Central memory CD8-positive, alpha-beta T cell (primary cell): Measurements from ENCODE around the gene ZNF423.

Experiments
- ATAC-seq: fragments of 150-1000 bp; cut with Tn5 transposase; replicated peaks from 2 replicates; pipeline ENCODE4 v1.10.0; 2022; ENCODE audit warnings: mild to moderate bottlenecking, moderate FRiP score, moderate number of reproducible peaks; ENCODE audit not compliant: poor library complexity, severe bottlenecking; ENCODE audit errors: extremely low read depth
- DNase-seq, 2 donors: peaks; one replicate each; pipeline ENCODE4 v3.0.0; 2021; ENCODE audit warnings: low spot score in 2 of 2
- H3K27ac Mint-ChIP-seq: one replicate; pipeline ENCODE4 v1.8.0; 2022; ENCODE audit warnings: low read depth, mild to moderate bottlenecking, moderate library complexity, mixed read lengths
- H3K27me3 Mint-ChIP-seq: one replicate; pipeline ENCODE4 v1.8.0; 2022; ENCODE audit warnings: mixed read lengths
- H3K36me3 Mint-ChIP-seq: one replicate; pipeline ENCODE4 v1.8.0; 2022; ENCODE audit warnings: mild to moderate bottlenecking, moderate library complexity, mixed read lengths; ENCODE audit not compliant: insufficient read depth
- H3K4me1 Mint-ChIP-seq: one replicate; pipeline ENCODE4 v1.8.0; 2022; ENCODE audit warnings: mixed read lengths
- H3K4me3 Mint-ChIP-seq: one replicate; pipeline ENCODE4 v1.8.0; 2022; ENCODE audit warnings: mild to moderate bottlenecking, moderate library complexity, mixed read lengths
- H3K9me3 Mint-ChIP-seq: one replicate; pipeline ENCODE4 v1.8.0; 2022; ENCODE audit warnings: mixed read lengths

ZNF423 gene

GRCh38 chr16:49726155-49726554 is 129.8 kb downstream of the ZNF423 start:
- DNase-seq (no peak), ATAC-seq (no peak)
- Mint-ChIP-seq H3K4me1 (no peaks in the 10 kb centered on the region), H3K36me3 (peaks cover 5% of the 10 kb centered on the region), H3K9me3 (no peaks in the 10 kb centered on the region), H3K27me3 (peaks cover 10% of the 10 kb centered on the region), H3K27ac (no peak overlapping the region), H3K4me3 (no peak overlapping the region)

GRCh38 chr16:49725651-49726050 is 130.3 kb downstream of the ZNF423 start:
- Mint-ChIP-seq H3K27me3 (peaks cover 10% of the 10 kb centered on the region), H3K4me3 (no peak overlapping the region), H3K4me1 (no peaks in the 10 kb centered on the region), H3K9me3 (no peaks in the 10 kb centered on the region), H3K27ac (no peak overlapping the region), H3K36me3 (peaks cover 5% of the 10 kb centered on the region)
- no peak for DNase-seq
- ATAC-seq, result no peak

- Mint-ChIP-seq H3K27ac (no peak overlapping the region), H3K36me3 (peaks cover 5% of the 10 kb centered on the region), H3K27me3 (peaks cover 10% of the 10 kb centered on the region), H3K9me3 (no peaks in the 10 kb centered on the region), H3K4me3 (no peak overlapping the region), H3K4me1 (no peaks in the 10 kb centered on the region)
- DNase-seq, result no peak
- no peak for ATAC-seq
Observed at GRCh38 chr16:49724774-49725173, 131.1 kb downstream of the ZNF423 start.

- no peaks in the 10 kb centered on the region for H3K9me3 Mint-ChIP-seq
- H3K4me1 Mint-ChIP-seq, result no peaks in the 10 kb centered on the region
- DNase-seq (no peak), ATAC-seq (no peak)
- H3K27me3 Mint-ChIP-seq, result peaks cover 18% of the 10 kb centered on the region
- H3K36me3 Mint-ChIP-seq, result peaks cover 5% of the 10 kb centered on the region
- H3K27ac Mint-ChIP-seq, result no peak overlapping the region
- H3K4me3 Mint-ChIP-seq, result no peak overlapping the region
Observed at GRCh38 chr16:49723310-49723709, 132.6 kb downstream of the ZNF423 start.

GRCh38 chr16:49720225-49720624 is 135.7 kb downstream of the ZNF423 start:
- Mint-ChIP-seq H3K36me3 (peaks cover 5% of the 10 kb centered on the region), H3K27me3 (peaks cover 19% of the 10 kb centered on the region), H3K4me3 (no peak overlapping the region), H3K27ac (no peak overlapping the region), H3K4me1 (no peaks in the 10 kb centered on the region), H3K9me3 (no peaks in the 10 kb centered on the region)
- no peak for DNase-seq
- no peak for ATAC-seq

GRCh38 chr16:49717689-49718088 is 138.2 kb downstream of the ZNF423 start:
- Mint-ChIP-seq H3K4me1 (no peaks in the 10 kb centered on the region), H3K4me3 (no peak overlapping the region), H3K27me3 (peaks cover 9% of the 10 kb centered on the region), H3K36me3 (peaks cover 2% of the 10 kb centered on the region), H3K9me3 (no peaks in the 10 kb centered on the region), H3K27ac (no peak overlapping the region)
- DNase-seq (no peak), ATAC-seq (no peak)

GRCh38 chr16:49716339-49716934 is 139.5 kb downstream of the ZNF423 start:
- no peak overlapping the region for H3K27ac Mint-ChIP-seq
- no peak for DNase-seq
- peaks cover 9% of the 10 kb centered on the region for H3K27me3 Mint-ChIP-seq
- ATAC-seq, result no peak
- no peaks in the 10 kb centered on the region for H3K4me1 Mint-ChIP-seq
- no peak overlapping the region for H3K4me3 Mint-ChIP-seq
- no peaks in the 10 kb centered on the region for H3K9me3 Mint-ChIP-seq
- H3K36me3 Mint-ChIP-seq, result peaks cover 2% of the 10 kb centered on the region

- Mint-ChIP-seq H3K9me3 (no peaks in the 10 kb centered on the region), H3K27ac (no peak overlapping the region), H3K36me3 (peaks cover 2% of the 10 kb centered on the region), H3K4me3 (no peak overlapping the region), H3K4me1 (no peaks in the 10 kb centered on the region), H3K27me3 (peaks cover 5% of the 10 kb centered on the region)
- DNase-seq (no peak), ATAC-seq (no peak)
Observed at GRCh38 chr16:49713770-49714169, 142.1 kb downstream of the ZNF423 start.

GRCh38 chr16:49712542-49712941 is 143.4 kb downstream of the ZNF423 start:
- Mint-ChIP-seq H3K27me3 (no peaks in the 10 kb centered on the region), H3K9me3 (no peaks in the 10 kb centered on the region), H3K27ac (no peak overlapping the region), H3K4me1 (no peaks in the 10 kb centered on the region), H3K36me3 (peaks cover 2% of the 10 kb centered on the region), H3K4me3 (no peak overlapping the region)
- ATAC-seq, result no peak
- no peak for DNase-seq

- no peak for DNase-seq
- H3K4me1 Mint-ChIP-seq, result no peaks in the 10 kb centered on the region
Observed at GRCh38 chr16:49712106-49712505, 143.8 kb downstream of the ZNF423 start.

GRCh38 chr16:49709057-49709456 is 146.9 kb downstream of the ZNF423 start:
- Mint-ChIP-seq H3K9me3 (no peaks in the 10 kb centered on the region), H3K27ac (no peak overlapping the region), H3K27me3 (peaks cover 24% of the 10 kb centered on the region), H3K36me3 (peaks cover 1% of the 10 kb centered on the region), H3K4me1 (no peaks in the 10 kb centered on the region), H3K4me3 (no peak overlapping the region)
- DNase-seq, result no peak
- ATAC-seq, result no peak

More at GRCh38 chr16:49712106-49712505, 143.8 kb downstream of the ZNF423 start:
- ATAC-seq, result no peak
- Mint-ChIP-seq H3K27ac (no peak overlapping the region), H3K4me3 (no peak overlapping the region), H3K27me3 (peaks cover 1% of the 10 kb centered on the region), H3K9me3 (no peaks in the 10 kb centered on the region), H3K36me3 (peaks cover under 1% of the 10 kb centered on the region)

GRCh38 chr16:49708491-49708890 is 147.4 kb downstream of the ZNF423 start:
- Mint-ChIP-seq H3K27me3 (peaks cover 24% of the 10 kb centered on the region), H3K27ac (no peak overlapping the region), H3K36me3 (peaks cover 1% of the 10 kb centered on the region), H3K4me3 (no peak overlapping the region), H3K9me3 (no peaks in the 10 kb centered on the region), H3K4me1 (no peaks in the 10 kb centered on the region)
- ATAC-seq (no peak), DNase-seq (no peak)

- Mint-ChIP-seq H3K36me3 (peaks cover 1% of the 10 kb centered on the region), H3K27ac (no peak overlapping the region), H3K4me3 (no peak overlapping the region), H3K4me1 (no peaks in the 10 kb centered on the region), H3K9me3 (no peaks in the 10 kb centered on the region), H3K27me3 (peaks cover 24% of the 10 kb centered on the region)
- DNase-seq (no peak), ATAC-seq (no peak)
Observed at GRCh38 chr16:49706620-49707355, 149.1 kb downstream of the ZNF423 start.
